CD8-positive, alpha-beta memory T cell (primary cell): ENCODE measurements around the gene HS6ST1. TPM values are rescaled to one million over a fixed set of nuclear protein-coding genes. Genes with fewer than 3 reads are reported as not detected.
A peak's percentile ranks its signal among the peaks of the same experiment; 100 is the strongest.

Experiments
- CTCF ChIA-PET: fragments of 350-600 bp; sonication (Branson Sonifier 250); formaldehyde crosslinking; loops from one replicate; lab custom pipeline; 2021; ENCODE audit warnings: antibody characterized with exemption; lab: Charles Lee
- POLR2A ChIA-PET: fragments of 350-600 bp; sonication (Branson Sonifier 250); formaldehyde crosslinking; loops from one replicate; lab custom pipeline; 2021; ENCODE audit warnings: antibody characterized with exemption; lab: Charles Lee
- DNase-seq, 5 donors: peaks; one replicate each; pipeline versions ENCODE4 v3.0.0 to v3.0.0-alpha.2; 2020 to 2022; ENCODE audit warnings: mixed read lengths in 1 of 5
- H3K27ac ChIP-seq: one replicate; pipeline ENCODE4 v1.7.0; 2013; ENCODE audit warnings: low read depth, mild to moderate bottlenecking, low read length, moderate library complexity
- H3K27me3 ChIP-seq: 2 replicates; pipeline ENCODE4 v1.7.0; 2013; ENCODE audit warnings: low read length, mild to moderate bottlenecking; ENCODE audit not compliant: insufficient read depth, poor library complexity, severe bottlenecking
- H3K36me3 ChIP-seq: 2 replicates; pipeline ENCODE4 v1.7.0; 2013; ENCODE audit warnings: mild to moderate bottlenecking, low read length, moderate library complexity; ENCODE audit not compliant: insufficient read depth
- H3K4me1 ChIP-seq: 2 replicates; pipeline ENCODE4 v1.7.0; 2013; ENCODE audit warnings: mild to moderate bottlenecking, low read length, moderate library complexity; ENCODE audit not compliant: insufficient read depth
- H3K4me3 ChIP-seq: 2 replicates; pipeline ENCODE4 v1.7.0; 2013; ENCODE audit warnings: mild to moderate bottlenecking, low read length
- H3K9me3 ChIP-seq: 2 replicates; pipeline ENCODE4 v1.7.0; 2013; ENCODE audit warnings: mild to moderate bottlenecking, low read length
- H3K27ac Mint-ChIP-seq, 8 donors: one replicate each; pipeline ENCODE4 v1.8.0; 2020 to 2021; ENCODE audit warnings: mixed read lengths in 8 of 8, mild to moderate bottlenecking in 6 of 8, inconsistent platforms in 3 of 8, moderate library complexity in 3 of 8
- H3K27me3 Mint-ChIP-seq, 2 donors: one replicate each; pipeline ENCODE4 v1.8.0; 2020 to 2021; ENCODE audit warnings: mixed read lengths in 2 of 2, mild to moderate bottlenecking in 1 of 2, moderate library complexity in 1 of 2
- H3K36me3 Mint-ChIP-seq, 3 donors: one replicate each; pipeline ENCODE4 v1.8.0; 2020 to 2021; ENCODE audit warnings: mixed read lengths in 3 of 3, inconsistent platforms in 1 of 3, mild to moderate bottlenecking in 1 of 3
- H3K4me1 Mint-ChIP-seq, 3 donors: one replicate each; pipeline ENCODE4 v1.8.0; 2020 to 2021; ENCODE audit warnings: mixed read lengths in 3 of 3, inconsistent platforms in 1 of 3, mild to moderate bottlenecking in 1 of 3
- H3K4me3 Mint-ChIP-seq, 7 donors: one replicate each; pipeline ENCODE4 v1.8.0; 2020 to 2021; ENCODE audit warnings: mixed read lengths in 7 of 7, mild to moderate bottlenecking in 6 of 7, moderate library complexity in 4 of 7, inconsistent platforms in 2 of 7
- H3K9me3 Mint-ChIP-seq, 5 donors: one replicate each; pipeline ENCODE4 v1.8.0; 2020 to 2022; ENCODE audit warnings: mixed read lengths in 5 of 5, mild to moderate bottlenecking in 3 of 5, moderate library complexity in 2 of 5, inconsistent platforms in 1 of 5
- polyA plus RNA-seq: library from polyadenylated mRNA; unstranded; fragments of 300-500 nt; fragmentation: Illumina TruSeq; gene quantifications from one replicate; pipeline ENCODE4 v1.2.3, GENCODE V29; 2021
- total RNA-seq, 2 experiments: library from RNA; stranded (reverse); gene quantifications; one replicate each; pipeline ENCODE4 v1.2.3, GENCODE V29; 2021

The HS6ST1 gene
- total and polyA plus RNA-seq, 3 experiments from 2014 or later = 4.6 to 18.2 (median 18.0) TPM

GRCh38 chr2:128327180-128327964, 8.7 kb upstream of the HS6ST1 start:
- DNase-seq = no peak
- CTCF ChIA-PET = no interaction called here
- POLR2A ChIA-PET = no interaction called here

DNA sequence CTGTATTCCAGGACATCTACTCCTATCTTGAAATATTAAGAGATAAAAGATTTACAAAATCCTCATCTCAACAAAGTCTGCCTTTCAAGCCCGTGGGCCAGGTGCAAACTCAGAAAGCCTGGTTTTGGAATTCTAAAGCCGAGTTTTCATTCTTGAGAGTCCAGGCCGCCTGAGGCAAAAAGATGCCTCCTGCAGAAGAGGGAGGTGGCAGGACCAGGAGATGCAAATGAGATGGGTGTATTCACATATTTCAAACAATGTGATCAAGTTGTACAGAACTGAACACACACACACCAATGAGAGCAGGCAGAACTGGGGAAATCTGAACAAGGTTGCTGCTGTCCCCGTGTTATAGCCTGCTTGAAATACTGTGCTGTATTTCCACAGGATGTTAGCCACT, 7.7 kb upstream of the HS6ST1 start:
- DNase-seq = no peak
- peaks cover 4 to 13% (median 4%) of the 10 kb centered on the region in 3 donors for H3K4me1 Mint-ChIP-seq
- Histone ChIP-seq H3K9me3 (no peaks in the 10 kb centered on the region), H3K4me3 (no peak overlapping the region), H3K4me1 (peaks cover 4% of the 10 kb centered on the region), H3K27ac (no peak overlapping the region), H3K36me3 (no peaks in the 10 kb centered on the region), H3K27me3 (no peaks in the 10 kb centered on the region)
- H3K4me3 Mint-ChIP-seq = no peak overlapping the region
- H3K27ac Mint-ChIP-seq = no peak overlapping the region
- POLR2A ChIA-PET = no interaction called here
- peaks cover 8 to 9% of the 10 kb centered on the region in 2 donors for H3K27me3 Mint-ChIP-seq
- H3K9me3 Mint-ChIP-seq = peaks cover 2% of the 10 kb centered on the region in 5 donors
- CTCF ChIA-PET = no interaction called here
- no peaks in the 10 kb centered on the region for H3K36me3 Mint-ChIP-seq

More at GRCh38 chr2:128327180-128327964, 8.7 kb upstream of the HS6ST1 start:
- Mint-ChIP-seq H3K27me3 (peaks cover 9 to 19% of the 10 kb centered on the region in 2 donors), H3K36me3 (peaks cover 0 to 4% (median 0%) of the 10 kb centered on the region in 3 donors), H3K9me3 (peaks cover 12 to 13% (median 13%) of the 10 kb centered on the region in 5 donors), H3K4me1 (peaks cover 0 to 8% (median 0%) of the 10 kb centered on the region in 3 donors), H3K27ac (no peak overlapping the region), H3K4me3 (no peak overlapping the region)
- no peaks in the 10 kb centered on the region for H3K9me3 ChIP-seq
- H3K4me1 ChIP-seq = no peaks in the 10 kb centered on the region
- no peak overlapping the region for H3K4me3 ChIP-seq
- no peaks in the 10 kb centered on the region for H3K27me3 ChIP-seq
- H3K27ac ChIP-seq = no peak overlapping the region
- H3K36me3 ChIP-seq = no peaks in the 10 kb centered on the region

DNA sequence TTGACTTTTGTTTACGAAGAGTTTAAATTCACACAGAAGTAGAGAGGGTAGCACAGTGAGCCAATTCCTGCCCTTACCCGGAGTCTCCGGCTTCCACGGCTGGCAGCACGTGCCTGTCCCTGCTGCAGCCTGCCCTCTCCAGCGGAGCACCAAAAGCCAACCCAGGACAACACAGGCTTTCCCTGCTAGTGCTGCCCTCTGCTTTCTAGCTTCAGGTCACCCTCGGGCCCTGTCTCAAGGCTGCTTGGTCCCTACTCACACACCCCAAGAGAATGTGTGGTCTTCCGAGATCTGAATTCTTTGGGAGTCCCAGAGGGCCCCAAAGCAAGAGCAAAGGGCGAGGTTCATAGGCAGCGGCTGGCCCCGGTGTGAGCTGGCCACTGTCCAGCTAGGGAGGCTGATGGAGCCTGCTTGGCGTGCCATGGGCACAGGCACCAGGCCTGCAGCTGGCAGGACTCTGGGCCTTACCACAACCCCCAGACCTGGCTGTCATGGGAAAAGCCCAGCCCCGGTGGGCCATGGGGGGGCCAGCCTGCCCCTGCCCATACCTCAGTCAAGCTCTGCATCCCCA, 7.0 kb upstream of the HS6ST1 start:
- ChIA-PET POLR2A (no interaction called here), CTCF (no interaction called here)
- Histone ChIP-seq H3K4me1 (peaks cover 9% of the 10 kb centered on the region), H3K27ac (no peak overlapping the region), H3K4me3 (no peak overlapping the region), H3K9me3 (no peaks in the 10 kb centered on the region), H3K27me3 (no peaks in the 10 kb centered on the region), H3K36me3 (no peaks in the 10 kb centered on the region)
- H3K36me3 Mint-ChIP-seq = no peaks in the 10 kb centered on the region
- H3K9me3 Mint-ChIP-seq = no peaks in the 10 kb centered on the region
- no peak overlapping the region for H3K4me3 Mint-ChIP-seq
- H3K4me1 Mint-ChIP-seq = peaks cover 7 to 17% (median 8%) of the 10 kb centered on the region in 3 donors
- H3K27ac Mint-ChIP-seq = no peak overlapping the region
- peaks cover 8 to 9% of the 10 kb centered on the region in 2 donors for H3K27me3 Mint-ChIP-seq
- DNase-seq = no peak

- Mint-ChIP-seq H3K27ac (no peak overlapping the region), H3K36me3 (no peaks in the 10 kb centered on the region), H3K9me3 (no peaks in the 10 kb centered on the region), H3K27me3 (peaks cover 6 to 8% of the 10 kb centered on the region in 2 donors), H3K4me1 (peaks cover 8 to 22% (median 11%) of the 10 kb centered on the region in 3 donors), H3K4me3 (peak overlapping the region in 1 of 7 donors; percentile 60)
- no peak for DNase-seq
- no peaks in the 10 kb centered on the region for H3K27me3 ChIP-seq
- H3K4me3 ChIP-seq = no peak overlapping the region
- peaks cover 9% of the 10 kb centered on the region for H3K4me1 ChIP-seq
- no peaks in the 10 kb centered on the region for H3K9me3 ChIP-seq
- CTCF ChIA-PET = no interaction called here
- no peaks in the 10 kb centered on the region for H3K36me3 ChIP-seq
- POLR2A ChIA-PET = no interaction called here
- H3K27ac ChIP-seq = no peak overlapping the region
Observed at GRCh38 chr2:128324897-128325410, 6.3 kb upstream of the HS6ST1 start.

GRCh38 chr2:128324008-128324896, 5.6 kb upstream of the HS6ST1 start:
- H3K4me3 Mint-ChIP-seq = peak overlapping the region in 5 of 7 donors; percentile 29 to 78 (median 74)
- no peaks in the 10 kb centered on the region for H3K36me3 ChIP-seq
- H3K27me3 ChIP-seq = no peaks in the 10 kb centered on the region
- CTCF ChIA-PET = no interaction called here
- POLR2A ChIA-PET = no interaction called here
- peaks cover 12% of the 10 kb centered on the region for H3K4me1 ChIP-seq
- peaks cover 0 to 2% of the 10 kb centered on the region in 2 donors for H3K27me3 Mint-ChIP-seq
- peaks cover 8 to 22% (median 11%) of the 10 kb centered on the region in 3 donors for H3K4me1 Mint-ChIP-seq
- H3K27ac ChIP-seq = no peak overlapping the region
- H3K4me3 ChIP-seq = no peak overlapping the region
- no peaks in the 10 kb centered on the region for H3K9me3 ChIP-seq
- no peaks in the 10 kb centered on the region for H3K36me3 Mint-ChIP-seq
- peak in 1 of 5 donors; percentile 43 for DNase-seq
- H3K9me3 Mint-ChIP-seq = no peaks in the 10 kb centered on the region
- peak overlapping the region in 1 of 8 donors; percentile 68 for H3K27ac Mint-ChIP-seq

GRCh38 chr2:128323555-128323931, 4.9 kb upstream of the HS6ST1 start:
- Histone ChIP-seq H3K9me3 (no peaks in the 10 kb centered on the region), H3K4me3 (no peak overlapping the region), H3K4me1 (peaks cover 14% of the 10 kb centered on the region), H3K27ac (no peak overlapping the region), H3K36me3 (no peaks in the 10 kb centered on the region), H3K27me3 (no peaks in the 10 kb centered on the region)
- Mint-ChIP-seq H3K9me3 (no peaks in the 10 kb centered on the region), H3K27ac (peak overlapping the region in 2 of 8 donors; percentile 61 to 68), H3K27me3 (peaks cover 0 to 2% of the 10 kb centered on the region in 2 donors), H3K4me3 (peak overlapping the region; percentile 59 to 78 (median 71)), H3K36me3 (no peaks in the 10 kb centered on the region), H3K4me1 (peaks cover 8 to 22% (median 11%) of the 10 kb centered on the region in 3 donors)
- ChIA-PET CTCF (interaction anchor here (0.8 kb wide), 1 partner anchor 10 kb away, joined by 3 read pairs; no protein-coding TSS in a partner anchor), POLR2A (no interaction called here)
- no peak for DNase-seq

DNA sequence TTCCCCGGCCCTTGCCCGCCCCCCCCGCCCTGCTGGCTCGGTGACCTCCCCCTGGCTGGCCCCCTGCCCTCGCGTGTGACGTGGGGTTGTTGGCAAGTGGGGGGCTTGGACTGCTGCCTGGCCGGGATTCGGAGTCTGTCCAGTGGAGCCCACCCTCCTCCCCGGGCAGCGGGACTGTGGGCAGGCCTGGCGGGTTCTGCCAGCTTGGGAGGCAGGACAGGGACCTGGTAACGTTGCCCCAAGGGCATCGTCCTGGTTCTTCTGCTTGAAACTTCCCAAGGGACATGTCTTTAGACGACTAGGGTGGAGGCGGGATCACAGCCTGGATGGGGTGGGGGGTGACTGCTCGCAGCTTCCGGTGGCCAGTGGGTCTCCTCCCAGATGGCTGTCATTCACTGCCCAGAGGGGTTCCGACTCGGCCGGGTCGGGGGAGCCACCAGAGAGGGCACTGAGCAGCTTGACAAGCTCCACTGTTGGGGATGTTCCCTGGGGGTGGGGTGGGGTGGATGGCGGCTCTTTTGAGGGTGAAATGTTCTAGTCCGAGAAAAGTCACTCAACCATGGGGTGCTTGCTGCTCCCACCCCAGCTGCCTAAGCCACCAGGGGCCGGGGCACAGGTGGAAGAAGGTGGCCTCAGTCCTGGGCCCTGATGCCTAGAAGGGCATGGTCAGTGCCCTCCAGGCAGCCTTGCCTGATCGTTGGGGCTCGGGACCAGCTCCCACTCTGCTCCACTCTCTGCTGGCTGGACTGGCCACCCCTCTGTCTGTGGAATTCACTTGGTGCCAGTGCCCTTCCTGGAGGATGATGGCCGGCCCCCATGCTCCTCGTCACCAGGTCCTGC, 4.3 kb upstream of the HS6ST1 start:
- DNase-seq = peak in 1 of 5 donors; percentile 46
- Histone ChIP-seq H3K4me3 (no peak overlapping the region), H3K27me3 (no peaks in the 10 kb centered on the region), H3K4me1 (peaks cover 14% of the 10 kb centered on the region), H3K9me3 (no peaks in the 10 kb centered on the region), H3K36me3 (no peaks in the 10 kb centered on the region), H3K27ac (no peak overlapping the region)
- POLR2A ChIA-PET = no interaction called here
- Mint-ChIP-seq H3K9me3 (no peaks in the 10 kb centered on the region), H3K4me3 (peak overlapping the region; percentile 59 to 78 (median 71)), H3K36me3 (no peaks in the 10 kb centered on the region), H3K27ac (peak overlapping the region in 4 of 8 donors; percentile 29 to 61 (median 40)), H3K4me1 (peaks cover 8 to 22% (median 11%) of the 10 kb centered on the region in 3 donors), H3K27me3 (peaks cover 0 to 2% of the 10 kb centered on the region in 2 donors)
- CTCF ChIA-PET = interaction anchor here (0.8 kb wide), 1 partner anchor 11 kb away, joined by 3 read pairs; no protein-coding TSS in a partner anchor
